Stomach (tissue), 4 donors: Measurements from ENCODE around the gene HEPHL1.

Experiments used
- CTCF ChIP-seq, 7 experiments: fragments of 450-650 bp in 4 of 7; fragments of 200-600 bp in 3 of 7; sonication (generic) in 3 of 7; IDR thresholded peaks; one replicate each; pipeline ENCODE4 v1.5.1; 2016 to 2019; ENCODE audit warnings: antibody characterized with exemption in 7 of 7, control low read depth in 2 of 7, mild to moderate bottlenecking in 1 of 7
- EP300 ChIP-seq: sonication (generic); formaldehyde crosslinking; IDR thresholded peaks from one replicate; pipeline ENCODE4 v1.6.1; 2017; ENCODE audit warnings: antibody characterized with exemption
- POLR2A ChIP-seq, 4 donors: fragments of 450-650 bp; IDR thresholded peaks; one replicate each; pipeline ENCODE4 v1.6.1; 2016; ENCODE audit warnings: antibody characterized with exemption in 4 of 4, control low read depth in 2 of 4, mild to moderate bottlenecking in 1 of 4, moderate library complexity in 1 of 4

GRCh38 chr11:94139416-94139815, 118.3 kb downstream of the HEPHL1 start:
- TF ChIP-seq CTCF (IDR thresholded peaks at IDR 0.05) (no peak), POLR2A (IDR thresholded peaks at IDR 0.05) (no peak), EP300 (no peak)
